Stimulated activated CD8-positive, alpha-beta memory T cell treated with anti-CD3 and anti-CD28 coated beads, Interleukin-7, amount 100 ng/mL, for 24 hours (primary cell): ENCODE measurements around the gene CD93.

Source experiments
- DNase-seq: peaks from one replicate; pipeline ENCODE4 v3.0.0-alpha.2; 2020; ENCODE audit warnings: low read depth

CD93 gene

DNA sequence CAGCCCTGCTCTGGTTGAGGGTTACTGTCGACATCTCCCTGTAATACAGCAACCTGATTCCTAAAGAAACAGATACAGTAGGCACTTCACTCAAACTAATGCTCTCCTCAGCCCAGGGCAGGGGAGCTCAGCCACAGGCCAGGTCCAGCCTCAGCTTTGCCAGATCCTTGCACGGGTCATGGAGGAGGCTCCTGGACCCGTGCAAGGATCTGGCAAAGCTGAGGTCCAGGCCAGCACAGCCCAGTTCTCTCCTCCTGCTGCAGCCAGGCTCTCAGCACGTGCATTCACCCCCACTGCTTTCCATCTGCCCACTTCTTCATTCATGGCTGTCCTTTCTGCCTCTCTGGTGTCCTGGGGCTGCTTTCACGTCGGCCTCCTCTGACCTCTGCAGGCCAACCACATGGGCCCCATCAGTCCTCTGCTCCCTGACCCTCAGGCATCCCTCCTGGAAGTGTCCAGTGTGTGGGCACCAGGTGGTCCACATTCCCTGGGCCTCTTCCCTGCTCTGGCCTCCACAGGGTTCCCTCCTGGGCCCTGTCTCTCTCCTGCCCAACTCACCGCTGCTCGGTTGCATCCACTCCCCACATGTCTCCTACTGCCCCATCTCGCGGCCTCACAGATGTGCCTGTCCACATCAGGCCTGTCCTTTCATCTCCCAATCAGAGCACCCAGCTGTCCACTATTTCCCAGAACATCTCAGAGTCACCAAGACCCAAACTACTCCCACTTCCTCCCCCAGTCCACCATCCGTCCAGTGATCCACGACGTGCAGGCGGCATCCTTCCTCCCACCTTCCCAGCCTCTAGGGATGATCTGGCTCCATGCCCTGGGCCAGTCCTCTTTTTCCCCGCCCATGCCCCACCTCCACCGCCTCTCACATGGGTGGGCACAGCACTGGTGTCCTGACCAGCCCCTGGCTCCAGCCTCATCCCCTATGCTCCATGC is 11.8 kb upstream of the CD93 start:
- no peak for DNase-seq

GRCh38 chr20:23096986-23097520 is 10.9 kb upstream of the CD93 start:
- DNase-seq = no peak

- DNase-seq = no peak
Measured at GRCh38 chr20:23096097-23096496, 10.0 kb upstream of the CD93 start.

DNA sequence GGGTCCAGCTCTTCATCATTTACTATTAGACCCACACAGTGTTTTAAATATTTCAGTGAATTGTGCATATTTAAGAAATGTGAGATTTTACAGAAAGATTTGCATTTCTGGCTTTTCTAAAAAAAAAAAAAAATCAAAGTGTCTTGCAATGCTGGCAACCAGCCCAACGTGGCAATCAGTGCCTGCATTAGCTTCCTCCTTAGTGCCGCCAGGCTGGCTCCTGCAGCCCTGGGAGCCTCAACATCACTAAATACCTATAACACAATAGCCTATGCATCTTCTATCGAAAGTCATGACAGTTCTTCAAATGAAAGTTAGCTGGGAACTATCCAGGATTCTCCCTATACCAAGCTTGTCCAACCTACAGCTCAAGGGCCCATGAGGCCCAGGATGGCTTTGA is 9.4 kb upstream of the CD93 start:
- DNase-seq = no peak

- DNase-seq = no peak
Measured at GRCh38 chr20:23094927-23095326, 8.8 kb upstream of the CD93 start.

- no peak for DNase-seq
Measured at GRCh38 chr20:23094213-23094896, 8.2 kb upstream of the CD93 start.

DNA sequence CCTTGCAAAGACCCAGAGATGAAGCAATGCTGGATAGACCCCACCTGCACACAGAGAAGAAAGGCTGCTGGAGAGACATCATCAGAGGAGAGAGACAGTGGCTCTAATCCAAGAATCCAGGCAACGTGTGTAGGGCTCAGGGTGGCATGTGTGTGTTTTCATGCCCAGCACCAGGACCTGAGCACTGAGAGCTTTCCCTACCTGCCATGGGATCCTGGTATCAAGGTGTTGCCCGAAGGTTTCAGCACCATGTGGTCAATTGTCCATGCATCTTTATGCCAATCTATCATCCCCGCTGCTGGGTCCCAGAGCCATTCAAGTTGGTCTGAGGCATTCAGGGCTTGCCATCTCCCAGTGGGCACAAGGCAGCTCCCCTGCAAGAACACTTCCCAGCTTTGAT is 7.5 kb upstream of the CD93 start:
- no peak for DNase-seq

GRCh38 chr20:23092861-23093495 is 6.9 kb upstream of the CD93 start:
- no peak for DNase-seq

DNA sequence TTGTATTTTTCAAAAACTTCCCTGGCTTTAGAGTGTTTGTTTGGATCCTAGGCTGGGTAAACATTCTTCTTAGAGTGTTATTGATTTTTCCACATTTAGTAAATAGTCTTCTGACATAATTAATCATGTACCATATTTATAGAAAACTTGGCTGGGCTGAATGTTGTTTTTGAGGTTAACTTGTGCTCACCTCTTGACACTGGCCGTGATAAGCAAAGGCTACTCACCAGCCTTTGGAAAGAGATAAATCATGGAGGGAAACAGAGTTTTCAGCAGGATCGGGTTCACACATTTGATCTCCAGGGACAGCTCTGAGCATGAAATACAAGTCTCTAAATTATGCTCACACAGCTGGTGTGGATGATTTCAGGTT is 6.2 kb upstream of the CD93 start:
- DNase-seq = no peak

- DNase-seq = no peak
Measured at GRCh38 chr20:23091721-23092383, 5.7 kb upstream of the CD93 start.

GRCh38 chr20:23090878-23091277 is 4.8 kb upstream of the CD93 start:
- no peak for DNase-seq

- no peak for DNase-seq
Measured at GRCh38 chr20:23090147-23090546, 4.0 kb upstream of the CD93 start.

DNA sequence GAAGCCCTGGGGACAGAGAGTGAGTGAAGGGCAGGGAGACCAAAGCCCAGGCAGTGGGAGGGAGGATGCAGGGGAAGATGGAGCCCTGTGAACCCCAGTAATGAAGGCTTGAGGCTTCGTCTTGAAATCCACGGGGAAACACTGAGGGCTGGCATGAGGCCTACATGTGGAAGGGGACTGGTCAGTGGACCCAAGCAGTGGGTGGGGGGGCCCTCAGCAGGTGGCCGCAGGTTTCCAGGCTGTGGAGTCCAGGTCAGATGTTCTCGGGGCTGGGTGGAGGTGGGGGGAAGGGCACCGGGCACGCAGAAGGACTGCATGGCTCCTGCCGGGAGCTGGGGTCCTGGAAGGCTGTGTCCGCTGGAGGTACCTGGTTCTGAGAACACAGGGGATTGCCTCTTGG is 2.7 kb upstream of the CD93 start:
- DNase-seq = no peak

DNA sequence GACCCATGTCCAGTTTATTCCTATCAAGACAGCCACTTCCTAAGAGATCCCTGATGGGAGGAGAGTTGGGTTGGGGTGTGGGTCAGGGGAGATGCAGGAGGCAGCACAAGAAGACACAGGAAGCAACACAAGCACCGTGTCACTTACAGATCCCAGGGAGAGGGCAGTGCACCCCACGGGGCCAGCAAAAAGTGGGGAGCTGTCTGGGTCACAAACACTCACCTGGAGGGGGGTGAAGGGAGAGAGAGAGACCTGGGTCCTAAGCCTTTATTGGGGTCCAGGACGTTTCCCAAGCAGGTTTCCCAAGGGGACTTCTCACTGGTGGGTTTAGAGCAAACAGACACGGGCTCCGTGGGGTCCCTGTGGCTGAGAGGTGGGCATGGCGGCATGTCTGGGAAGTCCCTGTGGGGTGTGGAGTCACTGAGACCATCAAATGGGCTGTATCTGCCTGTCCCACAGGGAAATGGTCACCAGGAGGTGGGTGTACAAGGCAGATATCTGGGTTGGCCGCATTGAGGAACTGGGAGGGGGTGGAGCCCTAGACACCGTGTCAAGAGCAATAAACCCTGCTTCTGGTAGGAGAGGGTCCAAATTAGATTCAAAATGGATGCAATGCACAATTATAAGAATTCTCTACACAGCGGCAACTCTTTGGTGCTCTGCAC is 1.6 kb upstream of the CD93 start:
- no peak for DNase-seq

DNA sequence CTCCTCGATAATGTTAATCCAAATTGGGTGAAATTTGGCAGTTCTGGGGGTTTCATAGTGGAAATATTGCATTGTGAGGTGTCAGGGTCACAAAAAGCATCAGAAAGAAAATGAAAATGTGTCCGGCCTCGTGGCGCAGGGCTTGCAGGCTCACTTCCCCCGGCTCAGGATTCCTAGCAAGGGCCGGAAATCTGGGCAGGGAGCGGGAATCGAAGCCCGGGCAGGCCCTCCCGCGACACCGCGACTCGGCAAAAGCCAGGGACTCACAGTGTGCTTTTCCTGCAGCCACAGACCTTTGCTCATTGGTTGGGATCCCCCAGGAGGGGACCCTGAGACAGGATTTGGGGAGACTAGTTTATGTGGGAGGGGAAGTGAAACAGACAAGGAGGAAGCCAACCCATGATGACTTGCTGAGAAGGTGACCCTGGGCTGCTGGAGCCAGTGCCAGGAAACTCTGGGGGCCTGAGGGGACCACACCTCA is 847 bp upstream of the CD93 start:
- no peak for DNase-seq

DNA sequence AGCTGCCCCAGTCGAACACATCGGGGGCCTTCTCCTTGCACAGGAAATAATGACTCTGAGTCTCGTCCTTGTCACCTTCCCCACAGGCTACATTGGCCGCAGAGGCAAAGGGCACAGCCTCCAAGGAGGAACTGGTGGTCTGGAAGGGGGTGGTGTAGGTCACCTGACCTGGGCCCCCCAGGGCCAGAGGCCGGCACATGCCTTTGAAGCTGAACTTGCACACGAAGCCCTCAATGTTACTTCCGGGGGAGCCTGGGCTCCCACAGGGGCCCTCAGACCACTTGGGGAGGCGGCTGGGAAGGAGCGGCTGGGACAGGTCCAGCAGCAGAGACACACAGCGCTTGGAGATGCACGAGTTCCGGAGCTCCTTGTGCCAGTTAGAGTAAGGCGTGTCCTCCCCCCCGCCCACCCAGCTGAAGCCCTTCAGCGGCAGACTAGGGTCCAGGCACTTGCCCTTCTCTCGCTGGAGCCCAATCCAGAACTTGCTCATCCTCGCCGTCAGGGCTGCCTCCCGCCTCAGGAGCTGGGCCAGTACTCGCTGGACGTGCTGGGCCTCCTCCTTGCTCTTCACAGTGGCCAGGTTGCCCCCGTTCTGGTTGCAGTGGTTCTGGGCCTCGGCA is 578 bp downstream of the CD93 start:
- DNase-seq = no peak

DNA sequence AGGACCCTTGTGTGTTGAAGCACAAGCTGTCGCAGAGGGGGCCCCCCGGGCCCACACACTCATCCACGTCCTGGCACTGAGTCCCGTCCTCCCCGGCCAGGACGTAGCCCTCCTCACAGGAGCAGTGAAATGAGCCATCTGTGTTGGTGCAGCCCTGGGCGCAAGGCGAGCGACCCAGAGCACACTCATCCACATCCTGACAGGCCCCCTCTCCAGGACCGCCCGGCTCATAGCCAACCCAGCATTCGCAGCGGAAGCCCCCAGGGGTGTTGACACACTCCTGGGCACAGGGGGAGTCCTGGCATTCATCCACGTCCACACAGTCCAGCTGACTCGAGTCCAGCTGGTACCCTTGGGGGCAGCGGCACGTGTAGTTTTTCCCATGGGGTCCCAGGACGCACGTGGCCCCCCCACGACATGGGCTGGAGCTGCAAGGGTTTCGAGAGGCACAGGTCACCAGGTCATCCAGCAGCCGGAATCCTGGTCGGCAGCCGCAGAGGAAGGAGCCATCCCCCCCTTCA is 1.2 kb downstream of the CD93 start:
- DNase-seq = no peak

DNA sequence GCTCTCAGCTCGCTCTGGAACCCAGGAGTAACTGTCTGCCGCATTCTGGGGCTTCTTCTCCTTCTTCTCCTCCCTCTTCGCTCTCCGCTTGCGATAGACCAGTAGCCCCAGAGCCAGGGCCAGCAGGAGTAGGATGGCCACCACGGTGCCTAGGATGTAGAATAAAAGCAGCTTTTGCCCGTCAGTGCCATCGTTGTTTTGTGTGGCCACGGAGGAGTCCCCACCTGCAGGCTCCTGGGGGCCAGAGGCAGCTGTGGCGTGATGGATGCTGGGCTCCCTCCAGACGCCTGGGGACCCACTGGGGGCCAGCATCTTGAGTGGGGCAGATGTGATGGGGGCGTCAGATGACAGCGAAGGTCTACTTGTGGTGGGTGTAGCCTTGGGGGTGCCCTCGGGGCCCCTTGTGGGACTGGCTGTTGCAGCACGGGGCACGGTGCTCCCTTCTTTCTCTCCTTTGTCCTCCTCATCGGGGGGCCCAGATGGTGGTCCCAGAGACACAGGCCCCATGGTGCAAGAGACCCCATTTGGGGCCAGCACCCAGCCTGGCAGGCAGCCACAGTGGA is 1.8 kb downstream of the CD93 start:
- DNase-seq = no peak

DNA sequence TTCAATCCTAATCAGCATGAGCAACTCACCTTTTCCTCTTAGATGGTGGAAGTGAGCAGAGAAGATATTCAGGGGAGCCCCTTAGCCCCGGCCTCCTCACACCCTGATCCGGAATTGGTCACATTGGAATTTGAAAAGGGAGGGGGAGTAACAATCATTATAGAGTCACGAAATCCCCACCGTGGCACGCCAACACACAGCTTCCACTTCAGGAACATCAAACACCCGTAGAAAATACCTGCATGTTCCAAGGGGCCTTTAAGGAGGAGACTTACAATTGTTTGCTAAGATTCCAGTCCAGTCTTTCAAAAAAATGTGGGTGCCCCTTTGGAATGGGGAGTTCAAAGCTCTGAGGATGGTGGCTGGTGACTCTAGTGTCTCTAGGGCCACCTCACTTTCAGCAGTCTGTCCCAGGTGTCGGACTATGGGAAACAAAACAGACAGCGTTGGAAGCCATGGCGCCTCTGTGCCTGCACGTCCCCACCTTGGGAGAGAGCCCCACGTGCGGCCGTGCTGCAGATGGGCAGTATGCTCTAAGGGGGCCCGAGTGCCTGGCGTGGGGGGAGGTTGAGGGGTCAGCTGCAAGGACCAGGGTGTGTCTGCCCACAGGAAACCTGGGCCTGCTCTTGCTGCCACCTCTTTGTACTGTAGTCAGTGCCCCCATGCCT is 2.4 kb downstream of the CD93 start:
- no peak for DNase-seq
